AG09309 (cell line): Measurements from ENCODE around the gene IL17REL.

ENCODE experiments used
- DNase-seq: peaks from one replicate; pipeline ENCODE4 v3.0.0-alpha.2; 2010; ENCODE audit warnings: low read depth
- H3K4me3 ChIP-seq: 2 replicates; pipeline ENCODE4 v1.5.1; 2011; ENCODE audit warnings: mild to moderate bottlenecking, low read depth, low read length, moderate library complexity; ENCODE audit not compliant: control insufficient read depth
- CTCF ChIP-seq: IDR thresholded peaks from 2 replicates; pipeline ENCODE4 v1.5.1; 2011; ENCODE audit warnings: mild to moderate bottlenecking, low read depth, low read length, inconsistent platforms; ENCODE audit not compliant: insufficient read depth, control insufficient read depth; ENCODE audit errors: missing control alignments

Gene IL17REL

GRCh38 chr22:50058906-50059880 lies 46.6 kb upstream of the IL17REL start:
- DNase-seq = peak; percentile 0
- peak overlapping the region; percentile 18; the same call in 1 of the 2 replicates for H3K4me3 ChIP-seq
- TF ChIP-seq CTCF = no peak

- TF ChIP-seq CTCF = no peak
- no peak for DNase-seq
Observed at GRCh38 chr22:50058061-50058905, 45.7 kb upstream of the IL17REL start, which contains the start of gene TTLL8. Gene TTLL8, minus strand, starts transcription at chr22:50058298.

GRCh38 chr22:50057278-50058060 lies 44.9 kb upstream of the IL17REL start:
- TF ChIP-seq CTCF = no peak
- no peak for DNase-seq

More at GRCh38 chr22:50058061-50058905, 45.7 kb upstream of the IL17REL start, which contains the start of gene TTLL8:
- H3K4me3 ChIP-seq = no peak within 1 kb of the TSS

GRCh38 chr22:50056214-50056972 lies 43.8 kb upstream of the IL17REL start:
- H3K4me3 ChIP-seq = no peak overlapping the region
- no peak for DNase-seq
- TF ChIP-seq CTCF = no peak

More at GRCh38 chr22:50057278-50058060, 44.9 kb upstream of the IL17REL start:
- no peak overlapping the region for H3K4me3 ChIP-seq

DNA sequence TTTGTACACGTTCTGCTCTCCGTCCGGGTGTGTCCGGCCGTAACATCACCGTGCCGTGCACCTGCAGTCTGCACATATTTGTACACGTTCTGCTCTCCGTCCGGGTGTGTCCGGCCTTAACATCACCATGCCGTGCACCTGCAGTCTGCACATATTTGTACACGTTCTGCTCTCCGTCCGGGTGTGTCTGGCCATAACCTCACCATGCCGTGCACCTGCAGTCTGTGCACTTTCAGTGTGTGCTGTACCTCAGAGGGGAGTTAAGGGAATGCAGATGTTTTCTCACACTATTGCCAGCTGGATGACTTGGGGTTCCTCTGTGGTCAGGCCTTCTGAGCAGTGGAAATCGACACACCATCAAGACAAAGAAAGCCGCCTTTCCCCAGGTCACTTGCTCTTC lies 41.3 kb upstream of the IL17REL start:
- DNase-seq = no peak
- no peak for TF ChIP-seq CTCF
- no peak overlapping the region for H3K4me3 ChIP-seq

DNA sequence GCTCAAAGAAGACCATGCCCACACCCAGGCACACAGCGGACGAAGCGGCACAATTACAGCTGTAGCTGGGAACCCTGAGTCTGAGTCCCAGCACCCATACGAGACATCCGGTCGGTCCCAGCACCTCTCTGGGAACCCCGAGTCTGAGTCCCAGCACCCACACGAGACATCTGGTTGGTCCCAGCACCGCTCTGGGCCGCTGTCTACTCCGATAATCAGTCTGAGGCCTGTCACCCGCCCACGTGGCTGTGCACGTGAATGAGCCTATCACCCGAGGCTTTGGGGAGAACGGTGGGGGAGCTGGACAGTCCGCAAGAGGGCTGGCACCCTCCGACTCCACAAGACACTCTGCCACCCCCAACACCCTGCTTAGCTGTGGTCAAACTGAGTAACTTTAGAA lies 39.4 kb upstream of the IL17REL start:
- no peak overlapping the region for H3K4me3 ChIP-seq
- TF ChIP-seq CTCF = no peak
- DNase-seq = no peak
